Osteocyte (in vitro differentiated cells): Measurements from ENCODE around the gene ZNF536. TPM values are rescaled to one million over a fixed set of nuclear protein-coding genes. Genes with fewer than 3 reads are reported as not detected.

Experiments
- DNase-seq: peaks from one replicate; pipeline ENCODE4 v3.0.0; 2021; ENCODE audit warnings: mixed read lengths; ENCODE audit not compliant: unreplicated experiment; ENCODE audit errors: extremely low spot score
- H3K27ac Mint-ChIP-seq: one replicate; pipeline ENCODE4 v1.8.0; 2021; ENCODE audit warnings: mild to moderate bottlenecking, mixed read lengths; ENCODE audit not compliant: unreplicated experiment
- H3K27me3 Mint-ChIP-seq: one replicate; pipeline ENCODE4 v1.8.0; 2021; ENCODE audit warnings: mixed read lengths; ENCODE audit not compliant: unreplicated experiment
- H3K36me3 Mint-ChIP-seq: one replicate; pipeline ENCODE4 v1.8.0; 2021; ENCODE audit warnings: mixed read lengths; ENCODE audit not compliant: unreplicated experiment
- H3K4me1 Mint-ChIP-seq: one replicate; pipeline ENCODE4 v1.8.0; 2021; ENCODE audit warnings: mixed read lengths; ENCODE audit not compliant: unreplicated experiment
- H3K4me3 Mint-ChIP-seq: one replicate; pipeline ENCODE4 v1.8.0; 2021; ENCODE audit warnings: mild to moderate bottlenecking, moderate library complexity, mixed read lengths; ENCODE audit not compliant: unreplicated experiment
- H3K9me3 Mint-ChIP-seq: one replicate; pipeline ENCODE4 v1.8.0; 2021; ENCODE audit warnings: mixed read lengths; ENCODE audit not compliant: unreplicated experiment
- total RNA-seq: library from RNA; stranded (reverse); gene quantifications from 2 replicates; pipeline ENCODE4 v1.2.1, GENCODE V29; 2021
- TF ChIP-seq, protein P1 (sequence below): fragments of 200-600 bp; sonication (generic); IDR thresholded peaks from 2 replicates; pipeline ENCODE4 v1.5.0; 2021; ENCODE audit warnings: antibody characterized with exemption, mild to moderate bottlenecking, moderate library complexity

ZNF536 gene
- total RNA-seq, 1 donor from 2014 or later: not detected

DNA sequence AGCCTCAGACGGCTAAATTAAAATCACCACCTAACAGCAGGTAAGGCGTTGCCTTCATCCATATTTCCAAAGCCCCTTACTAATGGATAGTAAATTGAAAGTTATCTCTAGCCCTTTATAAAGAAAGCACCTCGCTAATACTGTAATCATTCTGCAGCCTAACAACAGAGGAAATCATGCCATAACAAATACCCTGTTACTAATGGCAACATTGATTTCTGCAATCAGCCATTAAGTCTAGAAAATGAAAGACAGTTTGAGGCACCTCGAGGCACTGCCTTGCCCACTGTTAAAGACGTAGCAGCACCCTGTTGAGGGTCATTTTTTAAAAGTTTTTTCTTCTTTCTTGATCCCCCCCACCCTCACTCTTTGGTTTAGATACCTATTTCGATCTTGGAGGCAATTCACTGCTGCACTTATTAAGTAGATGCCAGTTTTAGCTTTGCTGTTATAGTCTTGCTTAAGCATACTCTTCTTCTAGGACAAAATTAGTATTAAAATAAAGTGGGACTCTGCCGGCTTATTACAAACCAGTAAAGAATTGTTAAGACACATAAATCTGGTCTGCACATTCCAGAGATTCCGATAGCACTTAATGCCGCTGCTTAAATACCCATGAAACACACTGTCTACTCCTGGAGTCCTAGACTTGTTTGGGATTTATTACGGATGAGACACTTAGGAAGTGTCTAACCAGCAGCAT is 74.8 kb downstream of the ZNF536 start:
- peaks cover 26% of the 10 kb centered on the region for H3K9me3 Mint-ChIP-seq
- no peaks in the 10 kb centered on the region for H3K27me3 Mint-ChIP-seq
- no peak for DNase-seq
- TF ChIP-seq, protein P1, sequence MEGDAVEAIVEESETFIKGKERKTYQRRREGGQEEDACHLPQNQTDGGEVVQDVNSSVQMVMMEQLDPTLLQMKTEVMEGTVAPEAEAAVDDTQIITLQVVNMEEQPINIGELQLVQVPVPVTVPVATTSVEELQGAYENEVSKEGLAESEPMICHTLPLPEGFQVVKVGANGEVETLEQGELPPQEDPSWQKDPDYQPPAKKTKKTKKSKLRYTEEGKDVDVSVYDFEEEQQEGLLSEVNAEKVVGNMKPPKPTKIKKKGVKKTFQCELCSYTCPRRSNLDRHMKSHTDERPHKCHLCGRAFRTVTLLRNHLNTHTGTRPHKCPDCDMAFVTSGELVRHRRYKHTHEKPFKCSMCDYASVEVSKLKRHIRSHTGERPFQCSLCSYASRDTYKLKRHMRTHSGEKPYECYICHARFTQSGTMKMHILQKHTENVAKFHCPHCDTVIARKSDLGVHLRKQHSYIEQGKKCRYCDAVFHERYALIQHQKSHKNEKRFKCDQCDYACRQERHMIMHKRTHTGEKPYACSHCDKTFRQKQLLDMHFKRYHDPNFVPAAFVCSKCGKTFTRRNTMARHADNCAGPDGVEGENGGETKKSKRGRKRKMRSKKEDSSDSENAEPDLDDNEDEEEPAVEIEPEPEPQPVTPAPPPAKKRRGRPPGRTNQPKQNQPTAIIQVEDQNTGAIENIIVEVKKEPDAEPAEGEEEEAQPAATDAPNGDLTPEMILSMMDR: no peak
- no peaks in the 10 kb centered on the region for H3K4me1 Mint-ChIP-seq
- H3K27ac Mint-ChIP-seq: no peak overlapping the region
- H3K36me3 Mint-ChIP-seq: no peaks in the 10 kb centered on the region
- H3K4me3 Mint-ChIP-seq: no peak overlapping the region

DNA sequence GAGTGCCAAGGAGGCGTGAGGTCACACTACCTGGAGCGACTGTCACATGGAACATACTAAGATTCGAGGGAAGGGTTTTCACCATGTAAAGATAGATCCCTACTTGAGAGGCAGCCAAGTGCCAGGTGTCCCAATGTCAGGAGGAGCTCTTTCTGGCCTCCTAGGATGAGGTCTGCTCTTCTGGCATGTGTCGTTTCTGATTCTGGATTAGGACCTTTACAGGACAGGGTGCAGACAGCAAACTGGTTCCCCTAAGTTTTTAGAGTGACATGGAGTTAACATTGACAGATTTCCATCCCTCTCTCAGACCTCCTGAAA is 75.3 kb downstream of the ZNF536 start:
- H3K27me3 Mint-ChIP-seq: no peaks in the 10 kb centered on the region

DNA sequence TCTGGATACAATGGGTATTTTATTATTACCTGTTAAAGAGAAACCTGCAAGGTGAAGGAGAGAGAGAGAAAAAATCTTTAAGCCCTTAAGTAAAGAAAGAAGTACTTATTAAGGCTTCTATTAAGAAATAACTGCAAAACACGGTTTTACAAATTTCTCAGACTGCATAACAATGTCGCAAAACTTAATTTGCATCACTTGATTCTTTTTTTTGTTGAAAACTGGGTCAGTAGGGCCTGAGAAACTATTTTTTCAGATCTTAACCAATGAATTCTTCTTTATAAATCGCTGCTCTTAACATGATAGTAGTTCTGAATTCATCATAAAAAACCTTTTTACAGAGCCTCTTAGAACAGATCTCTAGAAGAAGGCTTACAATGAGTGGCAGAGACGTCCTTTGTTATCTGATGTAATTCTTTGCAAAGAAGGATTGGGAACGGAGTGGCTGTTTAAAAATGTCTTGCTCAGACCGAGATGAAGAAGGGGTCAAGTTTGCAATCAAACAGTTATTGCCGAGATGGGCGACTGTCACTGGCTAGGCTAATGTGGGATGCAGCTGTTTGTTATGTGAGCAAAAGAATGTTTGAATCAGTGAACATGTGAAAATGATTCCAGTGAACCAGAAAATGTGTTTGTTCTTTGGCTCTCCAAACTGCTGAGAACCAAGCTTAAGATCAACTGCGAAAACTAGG is 76.3 kb downstream of the ZNF536 start:
- DNase-seq: no peak
- Mint-ChIP-seq H3K27ac (no peak overlapping the region), H3K27me3 (no peaks in the 10 kb centered on the region), H3K4me1 (no peaks in the 10 kb centered on the region), H3K9me3 (peaks cover 17% of the 10 kb centered on the region), H3K4me3 (no peak overlapping the region), H3K36me3 (no peaks in the 10 kb centered on the region)
- TF ChIP-seq, protein P1: no peak

More for the DNA sequence above, 75.3 kb downstream of the ZNF536 start:
- no peaks in the 10 kb centered on the region for H3K36me3 Mint-ChIP-seq
- no peaks in the 10 kb centered on the region for H3K4me1 Mint-ChIP-seq
- no peak for DNase-seq
- TF ChIP-seq, protein P1: no peak
- H3K27ac Mint-ChIP-seq: no peak overlapping the region
- H3K9me3 Mint-ChIP-seq: peaks cover 24% of the 10 kb centered on the region
- H3K4me3 Mint-ChIP-seq: no peak overlapping the region

DNA sequence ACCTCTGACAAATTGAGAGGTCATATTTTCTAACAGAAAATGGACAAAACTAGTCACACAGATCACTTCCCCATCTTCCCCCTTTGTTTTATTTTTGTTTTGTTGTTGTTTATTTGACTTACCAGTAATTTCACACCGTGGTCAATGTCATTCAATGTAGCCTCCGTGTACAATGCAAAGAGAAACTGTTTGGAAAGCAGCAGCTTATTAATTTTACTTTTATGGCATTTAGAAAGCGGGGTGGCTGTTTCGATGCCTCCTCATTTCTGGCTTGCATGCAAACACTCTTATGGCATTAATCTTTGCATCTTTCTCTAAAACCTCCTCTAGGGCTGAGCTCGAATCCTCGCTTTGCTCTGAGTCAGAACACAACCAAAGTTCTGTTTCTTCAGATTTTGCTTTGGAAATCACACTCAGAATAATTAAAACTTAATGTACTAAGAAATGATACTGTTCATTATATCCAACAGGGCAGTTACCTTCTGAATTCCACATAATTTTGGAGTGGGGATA is 77.0 kb downstream of the ZNF536 start:
- TF ChIP-seq, protein P1: no peak
- H3K27me3 Mint-ChIP-seq: no peaks in the 10 kb centered on the region
- H3K36me3 Mint-ChIP-seq: no peaks in the 10 kb centered on the region
- H3K9me3 Mint-ChIP-seq: peaks cover 17% of the 10 kb centered on the region
- no peaks in the 10 kb centered on the region for H3K4me1 Mint-ChIP-seq
- H3K4me3 Mint-ChIP-seq: no peak overlapping the region
- no peak for DNase-seq
- H3K27ac Mint-ChIP-seq: no peak overlapping the region

DNA sequence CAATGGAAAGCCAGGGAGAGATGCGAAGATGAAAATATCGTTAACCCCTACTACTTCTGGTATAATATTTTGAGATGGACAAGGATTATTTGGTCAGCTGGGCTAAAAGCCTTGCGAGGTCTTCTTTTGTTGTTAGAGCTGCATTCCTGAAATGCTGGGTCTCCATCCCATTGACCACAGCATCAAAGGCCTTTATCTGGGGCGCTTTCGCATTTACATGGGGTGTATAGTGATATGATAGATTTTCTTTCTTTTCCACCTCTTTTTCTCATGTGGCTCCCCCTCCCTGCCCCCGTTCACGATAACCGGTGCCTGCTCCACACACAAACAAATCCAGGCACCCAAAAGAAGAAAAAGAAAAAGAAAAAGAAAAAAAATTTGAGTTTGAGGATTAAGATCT is 77.5 kb downstream of the ZNF536 start:
- H3K27ac Mint-ChIP-seq: no peak overlapping the region
- peaks cover 17% of the 10 kb centered on the region for H3K9me3 Mint-ChIP-seq
- H3K4me3 Mint-ChIP-seq: no peak overlapping the region
- no peaks in the 10 kb centered on the region for H3K36me3 Mint-ChIP-seq
- DNase-seq: no peak
- H3K4me1 Mint-ChIP-seq: no peaks in the 10 kb centered on the region
- H3K27me3 Mint-ChIP-seq: no peaks in the 10 kb centered on the region
- TF ChIP-seq, protein P1: no peak
